ENCODE data around the gene MSRB1. TPM values are rescaled to one million over a fixed set of nuclear protein-coding genes. Genes with fewer than 3 reads are reported as not detected.

The MSRB1 gene
- total and polyA plus RNA-seq, 9 of the 15 experiments (the other 6 are each of a cell fraction or from before 2014, with no cell fraction given): 5.4 to 33.7 (median 25.7) TPM

DNA sequence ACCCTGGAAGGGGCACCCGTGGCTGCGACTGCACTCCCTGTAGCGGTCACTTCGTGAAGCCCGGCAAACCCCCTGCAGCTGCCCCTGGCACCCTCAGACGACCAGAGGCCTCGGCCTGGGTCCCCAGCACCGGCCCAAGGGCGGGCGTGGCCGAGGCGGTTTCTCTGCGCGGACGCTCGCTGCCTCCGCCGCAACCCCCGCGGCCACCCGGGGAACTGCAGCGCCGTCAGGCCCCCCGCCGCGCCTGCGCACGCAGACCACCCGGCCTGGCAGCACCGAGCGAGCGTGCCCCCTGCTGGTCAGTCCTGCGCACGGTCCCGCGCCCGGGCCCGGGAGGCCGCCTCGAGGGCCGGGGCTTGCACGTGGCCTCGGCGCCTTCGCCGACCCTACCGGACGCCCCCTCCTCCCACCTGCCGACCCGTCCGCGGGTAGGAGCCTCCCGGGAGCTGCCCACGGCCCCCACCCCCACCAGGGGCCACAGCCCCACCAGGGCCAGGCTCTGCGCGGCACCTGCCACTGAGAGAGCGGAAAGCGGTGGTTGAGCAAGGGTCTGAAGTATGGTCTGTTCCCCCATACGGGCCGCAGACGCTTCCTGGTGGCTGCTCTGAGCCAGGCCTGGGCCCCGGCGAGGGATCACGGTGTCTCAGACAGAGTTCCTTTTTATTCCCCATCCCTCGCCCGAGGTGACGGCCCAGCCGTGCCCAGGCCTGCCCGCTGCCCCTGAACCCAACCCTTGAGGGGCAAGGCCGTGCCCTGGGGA, 13.2 kb downstream of the MSRB1 start (continued):
- TF ChIP-seq YY1 (IDR thresholded peaks at IDR 0.05; ENCODE audit: borderline replicate concordance in 1 of 3, control insufficient read depth in 1 of 3, extremely low read depth in 1 of 3, insufficient read depth in 3 of 3, insufficient read length in 1 of 3, insufficient replicate concordance in 2 of 3, low read depth in 1 of 3, low read length in 2 of 3) (peak in 2 of 3 experiments; percentile 48 to 51), ARHGAP35 (IDR thresholded peaks at IDR 0.05; ENCODE audit: partially characterized antibody) (no peak), E2F3 (CRISPR knock-in tag; IDR thresholded peaks at IDR 0.05) (0 out of 2 replicates have a peak, but pooled peaks have one; percentile 81), PTTG1 (tag; IDR thresholded peaks at IDR 0.05; ENCODE audit: low read depth) (no peak), ARID1B (IDR thresholded peaks at IDR 0.05) (no peak), CXXC5 (CRISPR knock-in tag; IDR thresholded peaks at IDR 0.05) (peak; percentile 85), MTA3 (IDR thresholded peaks at IDR 0.05; ENCODE audit: borderline replicate concordance) (peak; percentile 60; the same call in 1 of the 2 replicates), HDAC2 (IDR thresholded peaks at IDR 0.05) (no peak), NCOA6 (IDR thresholded peaks at IDR 0.05) (no peak), KDM5B (IDR thresholded peaks at IDR 0.05; ENCODE audit: insufficient replicate concordance, low read depth, low read length) (peak; percentile 71), MYBL2 (IDR thresholded peaks at IDR 0.05; ENCODE audit: low read depth) (no peak), MYBL2 (CRISPR knock-in tag; IDR thresholded peaks at IDR 0.05; ENCODE audit: borderline replicate concordance) (no peak)
- TF ChIP-seq, protein P1, sequence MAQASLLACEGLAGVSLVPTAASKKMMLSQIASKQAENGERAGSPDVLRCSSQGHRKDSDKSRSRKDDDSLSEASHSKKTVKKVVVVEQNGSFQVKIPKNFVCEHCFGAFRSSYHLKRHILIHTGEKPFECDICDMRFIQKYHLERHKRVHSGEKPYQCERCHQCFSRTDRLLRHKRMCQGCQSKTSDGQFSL (CRISPR knock-in tag; IDR thresholded peaks at IDR 0.05): no peak; the same call in 1 of the 2 replicates
- TF ChIP-seq, protein P1 (tag; IDR thresholded peaks at IDR 0.05): 0 out of 4 replicates have a peak, but pooled peaks of 1 of the 2 experiments have one; percentile 27
- TF ChIP-seq, protein P2, sequence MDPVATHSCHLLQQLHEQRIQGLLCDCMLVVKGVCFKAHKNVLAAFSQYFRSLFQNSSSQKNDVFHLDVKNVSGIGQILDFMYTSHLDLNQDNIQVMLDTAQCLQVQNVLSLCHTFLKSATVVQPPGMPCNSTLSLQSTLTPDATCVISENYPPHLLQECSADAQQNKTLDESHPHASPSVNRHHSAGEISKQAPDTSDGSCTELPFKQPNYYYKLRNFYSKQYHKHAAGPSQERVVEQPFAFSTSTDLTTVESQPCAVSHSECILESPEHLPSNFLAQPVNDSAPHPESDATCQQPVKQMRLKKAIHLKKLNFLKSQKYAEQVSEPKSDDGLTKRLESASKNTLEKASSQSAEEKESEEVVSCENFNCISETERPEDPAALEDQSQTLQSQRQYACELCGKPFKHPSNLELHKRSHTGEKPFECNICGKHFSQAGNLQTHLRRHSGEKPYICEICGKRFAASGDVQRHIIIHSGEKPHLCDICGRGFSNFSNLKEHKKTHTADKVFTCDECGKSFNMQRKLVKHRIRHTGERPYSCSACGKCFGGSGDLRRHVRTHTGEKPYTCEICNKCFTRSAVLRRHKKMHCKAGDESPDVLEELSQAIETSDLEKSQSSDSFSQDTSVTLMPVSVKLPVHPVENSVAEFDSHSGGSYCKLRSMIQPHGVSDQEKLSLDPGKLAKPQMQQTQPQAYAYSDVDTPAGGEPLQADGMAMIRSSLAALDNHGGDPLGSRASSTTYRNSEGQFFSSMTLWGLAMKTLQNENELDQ (CRISPR knock-in tag; IDR thresholded peaks at IDR 0.05; ENCODE audit: borderline replicate concordance): no peak
- TF ChIP-seq, protein P3, sequence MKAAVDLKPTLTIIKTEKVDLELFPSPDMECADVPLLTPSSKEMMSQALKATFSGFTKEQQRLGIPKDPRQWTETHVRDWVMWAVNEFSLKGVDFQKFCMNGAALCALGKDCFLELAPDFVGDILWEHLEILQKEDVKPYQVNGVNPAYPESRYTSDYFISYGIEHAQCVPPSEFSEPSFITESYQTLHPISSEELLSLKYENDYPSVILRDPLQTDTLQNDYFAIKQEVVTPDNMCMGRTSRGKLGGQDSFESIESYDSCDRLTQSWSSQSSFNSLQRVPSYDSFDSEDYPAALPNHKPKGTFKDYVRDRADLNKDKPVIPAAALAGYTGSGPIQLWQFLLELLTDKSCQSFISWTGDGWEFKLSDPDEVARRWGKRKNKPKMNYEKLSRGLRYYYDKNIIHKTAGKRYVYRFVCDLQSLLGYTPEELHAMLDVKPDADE (conservative IDR thresholded peaks at IDR 0.05; ENCODE audit: control insufficient read depth, low read depth, low read length): peak; percentile 63; the same call in 1 of the 2 replicates
- TF ChIP-seq, protein P4, sequence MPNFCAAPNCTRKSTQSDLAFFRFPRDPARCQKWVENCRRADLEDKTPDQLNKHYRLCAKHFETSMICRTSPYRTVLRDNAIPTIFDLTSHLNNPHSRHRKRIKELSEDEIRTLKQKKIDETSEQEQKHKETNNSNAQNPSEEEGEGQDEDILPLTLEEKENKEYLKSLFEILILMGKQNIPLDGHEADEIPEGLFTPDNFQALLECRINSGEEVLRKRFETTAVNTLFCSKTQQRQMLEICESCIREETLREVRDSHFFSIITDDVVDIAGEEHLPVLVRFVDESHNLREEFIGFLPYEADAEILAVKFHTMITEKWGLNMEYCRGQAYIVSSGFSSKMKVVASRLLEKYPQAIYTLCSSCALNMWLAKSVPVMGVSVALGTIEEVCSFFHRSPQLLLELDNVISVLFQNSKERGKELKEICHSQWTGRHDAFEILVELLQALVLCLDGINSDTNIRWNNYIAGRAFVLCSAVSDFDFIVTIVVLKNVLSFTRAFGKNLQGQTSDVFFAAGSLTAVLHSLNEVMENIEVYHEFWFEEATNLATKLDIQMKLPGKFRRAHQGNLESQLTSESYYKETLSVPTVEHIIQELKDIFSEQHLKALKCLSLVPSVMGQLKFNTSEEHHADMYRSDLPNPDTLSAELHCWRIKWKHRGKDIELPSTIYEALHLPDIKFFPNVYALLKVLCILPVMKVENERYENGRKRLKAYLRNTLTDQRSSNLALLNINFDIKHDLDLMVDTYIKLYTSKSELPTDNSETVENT (CRISPR knock-in tag; IDR thresholded peaks at IDR 0.05): peak; percentile 58; the same call in 1 of the 2 replicates
